HepG2 (cell line): ENCODE data around the gene SLCO3A1. TPM values are rescaled to one million over a fixed set of nuclear protein-coding genes. Genes with fewer than 3 reads are reported as not detected.

Source experiments
- CBX5 ChIP-seq: sonication (generic); formaldehyde crosslinking; IDR thresholded peaks from 2 replicates; pipeline ENCODE4 v1.4.0; 2020; ENCODE audit warnings: missing genetic modification reagents, borderline replicate concordance
- FIP1L1 ChIP-seq: fragments of 200-400 bp; formaldehyde crosslinking; IDR thresholded peaks from 2 replicates; pipeline ENCODE4 v1.6.1; 2018; ENCODE audit warnings: low read depth, mild to moderate bottlenecking, low read length, moderate library complexity, borderline replicate concordance; ENCODE audit not compliant: insufficient read depth
- GABPB1 ChIP-seq: IDR thresholded peaks from 2 replicates; pipeline ENCODE4 v1.6.1; 2016; ENCODE audit warnings: mild to moderate bottlenecking, missing genetic modification reagents, moderate library complexity, missing compliant biosample characterization
- HMGXB3 ChIP-seq: sonication (generic); formaldehyde crosslinking; IDR thresholded peaks from 2 replicates; pipeline ENCODE4 v1.4.0; 2020; ENCODE audit warnings: missing genetic modification reagents, borderline replicate concordance
- KDM5A ChIP-seq: fragments of 200-600 bp; sonication (generic); IDR thresholded peaks from 2 replicates; pipeline ENCODE4 v1.7.0; 2018; ENCODE audit warnings: antibody characterized with exemption, mild to moderate bottlenecking, low read length, borderline replicate concordance
- KLF11 ChIP-seq: IDR thresholded peaks from 2 replicates; pipeline ENCODE4 v1.6.1; 2016; ENCODE audit warnings: missing compliant biosample characterization
- NCOA5 ChIP-seq: sonication (generic); formaldehyde crosslinking; IDR thresholded peaks from 2 replicates; pipeline ENCODE4 v1.4.0; 2020; ENCODE audit warnings: missing genetic modification reagents
- POGZ ChIP-seq: sonication (generic); formaldehyde crosslinking; IDR thresholded peaks from 2 replicates; pipeline ENCODE4 v1.4.0; 2020; ENCODE audit warnings: mild to moderate bottlenecking, missing genetic modification reagents
- POLR2AphosphoS5 ChIP-seq: IDR thresholded peaks from 2 replicates; pipeline ENCODE4 v1.6.1; 2012; ENCODE audit warnings: low read depth, low read length
- SRSF4 ChIP-seq: fragments of 200-400 bp; formaldehyde crosslinking; IDR thresholded peaks from one replicate; pipeline ENCODE4 v1.6.1; 2018; ENCODE audit warnings: mild to moderate bottlenecking, low read depth, low read length, moderate library complexity; ENCODE audit not compliant: poor library complexity, severe bottlenecking
- TFDP2 ChIP-seq: sonication (generic); formaldehyde crosslinking; IDR thresholded peaks from 2 replicates; pipeline ENCODE4 v1.4.0; 2020; ENCODE audit warnings: missing genetic modification reagents
- ZNF205 ChIP-seq: IDR thresholded peaks from 2 replicates; pipeline ENCODE4 v1.6.1; 2018; ENCODE audit warnings: missing biosample characterization, missing genetic modification reagents
- ZNF275 ChIP-seq: sonication (generic); formaldehyde crosslinking; IDR thresholded peaks from 2 replicates; pipeline ENCODE4 v1.8.0; 2022; ENCODE audit warnings: missing genetic modification reagents, mild to moderate bottlenecking, inconsistent platforms, borderline replicate concordance
- ZNF510 ChIP-seq: sonication (generic); formaldehyde crosslinking; IDR thresholded peaks from 2 replicates; pipeline ENCODE4 v1.4.0; 2020; ENCODE audit warnings: low read depth, mild to moderate bottlenecking, missing genetic modification reagents
- ZNF556 ChIP-seq: sonication (generic); formaldehyde crosslinking; IDR thresholded peaks from 2 replicates; pipeline ENCODE4 v1.4.0; 2020; ENCODE audit warnings: mild to moderate bottlenecking, missing genetic modification reagents, borderline replicate concordance
- ZNF619 ChIP-seq: sonication (generic); formaldehyde crosslinking; IDR thresholded peaks from 2 replicates; pipeline ENCODE4 v1.4.0; 2020; ENCODE audit warnings: mild to moderate bottlenecking, missing genetic modification reagents
- ZNF674 ChIP-seq: sonication (generic); formaldehyde crosslinking; IDR thresholded peaks from 2 replicates; pipeline ENCODE4 v1.5.0; 2020; ENCODE audit warnings: low read depth, mild to moderate bottlenecking, missing genetic modification reagents
- polyA plus RNA-seq, 8 experiments: library from polyadenylated mRNA; depleted of rRNA in 3 of 8; stranded (reverse) in 7 of 8; unstranded in 1 of 8; fragments of >200 nt; fragmentation: Illumina TruSeq in 4 of 8; extraction: Trizol in 4 of 8; gene quantifications; 2 replicates each; pipeline versions ENCODE4 v1.2.1 to v1.2.3, GENCODE V29; 2011 to 2016; ENCODE audit warnings: low read depth in 4 of 8, missing spikeins in 1 of 8, mixed read lengths in 1 of 8; ENCODE audit not compliant: insufficient read depth in 1 of 8
- total RNA-seq, 5 experiments: library from RNA; depleted of rRNA; stranded (reverse); fragments of >200 nt; fragmentation: Illumina TruSeq; extraction: Trizol; gene quantifications; 2 replicates each; pipeline ENCODE4 v1.2.3, GENCODE V29; 2016; ENCODE audit warnings: low read depth in 1 of 5
- TF ChIP-seq, protein P1 (sequence below): IDR thresholded peaks from 2 replicates; pipeline ENCODE4 v1.6.1; 2016; ENCODE audit warnings: mild to moderate bottlenecking

Gene SLCO3A1
- total and polyA plus RNA-seq, 2 of the 13 experiments (the other 11 are each of a cell fraction or from before 2014, with no cell fraction given), result 0.02 TPM; not detected in 1

DNA sequence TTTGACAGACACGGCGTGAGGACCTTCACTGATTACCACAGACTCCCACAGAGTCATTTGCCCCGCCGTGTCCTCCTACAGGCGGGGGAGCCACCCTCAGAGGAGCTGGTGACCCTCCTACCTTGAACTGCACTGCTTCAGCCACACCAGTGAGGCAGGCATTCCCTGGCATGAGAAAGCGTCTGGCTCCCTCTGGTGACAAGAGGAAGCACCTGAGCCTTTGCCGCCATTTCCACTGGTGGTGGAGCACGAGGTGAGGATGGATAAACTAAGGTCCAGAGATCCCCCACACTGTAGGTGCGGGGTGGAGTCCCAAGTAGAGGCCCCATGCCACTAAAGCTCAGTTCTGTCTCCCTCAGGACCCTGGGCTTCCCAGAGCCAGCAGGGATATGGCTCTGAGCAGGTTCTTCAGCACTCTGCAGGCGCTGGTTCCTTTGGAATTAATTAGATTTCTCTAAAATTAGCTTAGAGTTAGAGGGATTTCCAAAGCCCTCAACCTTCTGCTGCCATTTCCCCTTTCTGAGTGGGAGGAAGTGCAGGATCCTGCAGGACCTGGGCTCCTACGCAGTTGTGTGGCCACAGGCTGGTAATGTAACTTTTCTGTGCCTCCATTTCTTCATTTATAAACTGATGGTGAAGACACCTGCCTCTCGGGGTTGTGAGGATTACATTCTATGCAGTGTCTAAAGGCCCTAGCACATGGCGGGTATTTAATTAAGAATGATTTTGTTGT lies 224.0 kb downstream of the SLCO3A1 start (continued):
- TF ChIP-seq HMGXB3 (no peak), FIP1L1 (no peak), SRSF4 (no peak), KLF11 (CRISPR knock-in tag) (no peak), NCOA5 (CRISPR knock-in tag) (no peak), ZNF205 (no peak), ZNF619 (CRISPR knock-in tag) (no peak), CBX5 (CRISPR knock-in tag) (no peak), POGZ (CRISPR knock-in tag) (no peak), TFDP2 (CRISPR knock-in tag) (peak; percentile 61; the same call in 1 of the 2 replicates), POLR2AphosphoS5 (no peak), ZNF674 (CRISPR knock-in tag) (no peak), GABPB1 (peak; percentile 46; the same call in 1 of the 2 replicates), KDM5A (no peak), ZNF275 (CRISPR knock-in tag) (no peak), ZNF556 (CRISPR knock-in tag) (no peak), ZNF510 (CRISPR knock-in tag) (no peak)
- TF ChIP-seq, protein P1, sequence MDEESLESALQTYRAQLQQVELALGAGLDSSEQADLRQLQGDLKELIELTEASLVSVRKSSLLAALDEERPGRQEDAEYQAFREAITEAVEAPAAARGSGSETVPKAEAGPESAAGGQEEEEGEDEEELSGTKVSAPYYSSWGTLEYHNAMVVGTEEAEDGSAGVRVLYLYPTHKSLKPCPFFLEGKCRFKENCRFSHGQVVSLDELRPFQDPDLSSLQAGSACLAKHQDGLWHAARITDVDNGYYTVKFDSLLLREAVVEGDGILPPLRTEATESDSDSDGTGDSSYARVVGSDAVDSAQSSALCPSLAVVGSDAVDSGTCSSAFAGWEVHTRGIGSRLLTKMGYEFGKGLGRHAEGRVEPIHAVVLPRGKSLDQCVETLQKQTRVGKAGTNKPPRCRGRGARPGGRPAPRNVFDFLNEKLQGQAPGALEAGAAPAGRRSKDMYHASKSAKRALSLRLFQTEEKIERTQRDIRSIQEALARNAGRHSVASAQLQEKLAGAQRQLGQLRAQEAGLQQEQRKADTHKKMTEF (CRISPR knock-in tag), result no peak
